Measurements from ENCODE around the gene CFAP251.

CFAP251 gene

GRCh38 chr12:121949648-121950397 lies 31.4 kb downstream of the CFAP251 start:
- DNase-seq = no peak

- no peak for DNase-seq
Observed at GRCh38 chr12:121953117-121953692, 34.8 kb downstream of the CFAP251 start.

DNA sequence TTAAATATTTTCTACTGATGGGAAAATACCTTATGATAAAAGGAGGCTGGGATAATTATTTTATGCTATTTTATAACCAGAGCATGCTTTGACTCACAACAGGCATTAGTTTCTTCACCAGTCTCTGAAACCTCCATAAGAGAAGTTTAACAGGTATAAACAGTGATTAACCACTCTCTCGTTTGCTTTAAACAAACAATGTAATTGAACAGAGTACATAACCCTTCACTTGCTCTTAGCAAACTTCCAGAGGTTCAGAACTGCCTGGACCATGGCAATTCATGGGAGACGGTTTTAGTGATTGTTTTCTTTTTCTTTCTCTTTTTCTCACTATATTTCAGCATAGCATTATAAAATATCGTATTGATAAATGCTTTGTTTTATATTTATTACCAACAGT lies 35.3 kb downstream of the CFAP251 start:
- DNase-seq = no peak

- no peak for DNase-seq
Observed at GRCh38 chr12:121955258-121956237, 37.2 kb downstream of the CFAP251 start.

- DNase-seq = no peak
Observed at GRCh38 chr12:121957861-121958515, 39.6 kb downstream of the CFAP251 start.

DNA sequence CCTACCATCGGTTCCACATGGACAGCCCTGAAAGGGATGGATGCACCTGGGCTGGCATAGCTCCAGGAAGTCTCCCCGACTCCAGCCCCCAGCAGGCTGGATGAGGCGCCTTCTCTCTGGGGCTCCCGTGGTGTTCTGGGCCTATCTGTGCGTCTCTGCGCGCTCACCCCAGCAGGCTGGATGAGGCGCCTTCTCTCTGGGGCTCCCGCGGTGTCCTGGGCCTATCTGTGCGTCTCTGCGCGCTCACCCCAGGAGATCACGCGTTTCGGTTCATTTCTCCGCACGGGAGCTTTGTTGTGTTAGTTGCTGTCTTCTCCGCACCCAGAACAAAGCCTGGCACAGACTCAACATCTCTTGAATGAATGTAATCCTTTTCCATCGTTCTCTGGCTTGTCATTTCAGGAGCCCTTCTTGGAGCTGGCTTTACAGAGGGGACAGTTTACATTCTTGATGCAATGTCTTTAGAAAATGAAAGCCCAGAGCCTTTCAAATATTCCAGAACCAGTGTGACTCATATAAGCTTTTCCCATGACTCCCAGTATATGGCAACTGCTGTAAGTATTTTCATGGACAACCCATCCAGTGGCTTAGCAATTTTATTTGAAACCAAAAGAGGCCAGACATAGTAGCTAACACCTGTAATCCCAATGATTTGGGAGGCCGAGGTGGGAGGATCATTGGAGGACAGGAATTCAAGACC lies 40.3 kb downstream of the CFAP251 start:
- no peak for DNase-seq

DNA sequence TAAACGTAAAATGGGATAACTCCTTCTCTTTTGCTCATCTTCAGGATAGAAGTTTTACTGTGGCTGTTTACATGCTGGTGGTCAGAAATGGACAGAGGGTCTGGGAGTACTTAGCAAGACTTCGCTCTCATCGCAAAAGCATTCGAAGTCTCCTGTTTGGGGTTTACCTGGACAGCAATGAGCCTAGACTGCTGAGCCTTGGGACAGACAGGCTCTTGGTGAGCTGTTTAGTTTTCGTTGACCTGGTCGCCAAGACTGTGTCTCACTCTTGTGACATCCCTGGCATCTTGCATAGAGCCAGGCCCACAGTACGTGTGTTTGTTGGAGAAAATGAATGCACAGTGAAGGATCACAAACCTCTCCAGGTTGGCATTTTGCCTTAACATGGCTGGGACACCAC lies 42.1 kb downstream of the CFAP251 start:
- no peak for DNase-seq

DNA sequence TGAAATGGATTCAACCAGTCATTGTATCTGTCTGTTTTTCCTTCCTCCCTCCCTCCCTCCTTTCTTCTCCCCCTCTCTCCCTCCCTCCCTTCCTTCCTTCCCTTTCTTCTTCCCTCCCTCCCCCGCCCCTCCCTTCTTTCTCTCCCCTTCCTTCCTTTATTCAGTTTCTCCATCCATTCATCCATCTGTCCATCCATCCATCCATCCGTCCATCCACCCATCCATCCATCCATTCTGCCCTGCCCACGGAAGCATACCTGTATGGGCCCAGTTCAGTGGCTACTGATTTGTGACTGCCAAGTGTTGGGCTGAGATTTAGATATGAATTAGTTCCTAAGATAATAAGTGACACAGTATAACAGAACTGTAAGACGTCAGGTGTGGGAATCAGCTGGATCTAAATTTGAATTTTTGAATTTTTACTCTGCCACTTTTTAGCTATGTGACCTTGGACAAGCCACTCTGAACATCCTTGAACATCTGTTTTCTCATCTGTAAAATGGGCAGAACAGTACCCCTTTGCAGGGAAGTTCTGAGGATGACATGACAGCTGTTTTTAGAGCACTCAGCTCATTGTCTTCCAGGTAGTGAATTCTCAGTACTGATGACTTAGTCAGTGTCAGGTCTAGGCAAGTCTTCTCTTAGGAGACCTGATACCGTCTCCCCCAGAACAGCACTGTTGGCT lies 42.9 kb downstream of the CFAP251 start:
- no peak for DNase-seq

GRCh38 chr12:121963341-121964018 lies 45.1 kb downstream of the CFAP251 start:
- no peak for DNase-seq

DNA sequence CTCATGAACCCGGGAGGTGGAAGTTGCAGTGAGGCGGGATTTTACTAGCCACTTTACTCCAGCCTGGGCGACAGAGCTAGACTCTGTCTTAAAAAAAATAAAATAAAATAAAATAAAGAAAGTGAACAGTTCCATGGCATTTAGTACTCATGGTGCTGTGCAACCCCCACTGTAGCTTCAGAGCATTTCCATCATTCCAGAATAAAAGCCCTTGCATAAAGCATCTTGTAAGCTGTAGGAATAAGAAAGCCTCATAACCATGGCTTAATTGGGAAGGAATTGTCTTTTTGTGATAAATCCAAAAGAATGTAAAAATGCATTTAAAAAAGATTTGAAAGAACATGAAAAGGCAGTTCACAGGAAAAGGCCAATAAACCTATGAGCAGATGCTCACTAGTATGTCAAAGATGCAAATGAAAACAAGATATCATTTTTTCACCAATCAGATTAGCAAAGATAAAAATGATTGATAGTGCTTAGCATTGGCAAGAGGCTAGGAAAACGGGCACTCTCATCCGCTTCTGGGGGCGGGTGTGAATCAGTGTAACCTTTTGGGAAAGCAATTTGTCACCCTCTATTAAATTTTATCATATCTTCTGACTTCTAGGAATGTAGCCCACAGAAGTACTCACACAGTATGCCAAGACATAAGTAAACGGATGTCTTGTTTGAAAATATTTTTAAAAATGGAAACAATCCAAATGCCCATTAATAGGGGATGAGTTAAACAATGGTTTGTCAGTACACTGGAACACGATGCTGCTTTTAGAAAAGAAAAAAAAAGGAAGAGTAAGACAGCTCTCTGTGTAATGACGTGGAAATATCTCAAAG lies 46.6 kb downstream of the CFAP251 start:
- no peak for DNase-seq

DNA sequence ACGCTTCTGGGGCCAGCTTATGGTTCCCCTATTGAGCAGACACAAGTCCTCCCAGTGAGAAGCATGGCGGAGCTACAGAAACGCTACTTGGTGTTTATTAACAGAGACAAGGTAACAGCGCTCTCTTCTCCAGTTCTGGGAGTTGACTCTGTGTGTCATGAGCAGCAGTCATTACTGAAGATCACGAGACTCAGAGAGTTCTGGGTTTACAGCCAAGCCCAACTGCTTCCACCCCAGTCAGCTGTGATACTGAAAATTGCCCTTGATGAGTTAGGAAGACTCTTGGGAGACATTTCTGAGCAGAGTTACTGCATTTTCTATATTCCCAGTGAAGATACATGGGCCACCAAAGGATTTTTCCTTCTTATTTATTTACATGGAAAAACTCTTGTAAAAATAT lies 48.6 kb downstream of the CFAP251 start:
- no peak for DNase-seq

DNA sequence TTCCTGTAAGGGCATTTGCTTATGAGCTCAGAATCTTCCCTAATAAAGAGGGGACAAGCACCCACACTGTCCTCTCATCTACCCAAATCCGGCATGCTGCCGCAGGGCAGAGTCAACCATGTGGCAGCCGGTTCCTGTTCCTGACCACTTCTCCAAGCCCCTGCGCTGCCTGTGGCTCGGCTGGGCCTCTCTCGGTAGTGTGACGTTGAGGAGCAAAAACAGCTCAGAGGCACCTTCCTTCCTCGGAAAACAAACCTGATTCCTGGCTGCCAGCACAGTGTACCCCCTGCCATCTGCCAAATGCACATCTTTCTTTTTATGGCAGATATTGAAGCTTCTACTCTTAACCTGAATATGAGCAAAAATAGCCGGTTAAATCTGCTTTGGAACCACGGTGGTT lies 50.5 kb downstream of the CFAP251 start:
- DNase-seq = no peak

DNA sequence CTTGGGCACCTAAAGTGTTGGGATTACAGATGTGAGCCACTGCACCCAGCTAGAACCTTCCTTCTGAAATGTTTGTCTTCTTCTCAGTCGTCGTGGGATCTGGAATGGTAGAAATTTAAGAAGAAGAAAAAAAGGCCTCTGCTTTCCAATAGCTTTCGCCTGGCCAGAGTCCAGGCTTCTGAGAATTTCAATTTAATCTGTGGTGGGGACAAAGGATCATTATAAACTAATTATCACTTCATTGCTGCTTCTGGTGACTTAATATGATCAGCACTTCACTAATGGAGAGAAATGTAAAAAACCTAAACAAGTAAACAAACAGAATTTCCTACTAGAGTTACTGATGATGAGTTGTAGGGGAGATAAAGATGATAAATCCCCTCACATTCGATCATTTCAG lies 51.3 kb downstream of the CFAP251 start:
- no peak for DNase-seq

DNA sequence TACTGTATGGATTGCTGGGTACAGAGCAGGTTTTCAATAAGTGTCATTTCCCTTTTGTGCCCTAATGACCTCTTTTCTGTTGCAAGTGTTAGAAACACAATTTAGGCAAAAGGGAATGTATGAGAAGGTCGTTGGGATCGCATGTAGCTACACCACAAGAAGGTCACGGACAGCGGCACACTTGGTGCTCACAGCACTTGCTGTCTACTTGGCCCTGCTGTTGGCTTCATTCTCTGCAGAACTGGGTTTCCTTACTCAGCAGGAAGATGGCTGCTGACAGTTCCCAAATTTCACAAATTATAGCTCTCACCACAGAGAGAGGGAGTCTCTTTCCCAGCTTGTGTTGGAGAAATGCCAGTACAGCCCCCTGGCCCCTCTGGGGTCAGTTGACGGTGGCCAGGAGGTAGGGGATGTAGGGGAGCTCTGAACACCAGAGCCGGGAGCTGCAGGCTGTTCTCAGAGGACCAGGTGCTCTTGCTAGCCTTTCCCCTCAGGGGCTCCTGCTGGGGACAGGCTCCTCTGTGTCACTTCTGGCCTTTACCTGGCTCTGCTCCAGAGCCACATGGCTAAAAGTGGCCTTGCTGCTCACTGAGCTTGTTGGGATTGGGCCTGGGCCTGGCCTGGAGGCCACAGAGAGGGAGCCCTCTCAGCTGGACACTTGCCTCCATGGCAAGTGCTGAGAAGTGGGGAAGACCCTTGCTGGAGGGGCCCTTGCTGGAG lies 52.3 kb downstream of the CFAP251 start:
- DNase-seq = no peak

- DNase-seq = no peak
Observed at GRCh38 chr12:121974026-121974985, 55.9 kb downstream of the CFAP251 start.

GRCh38 chr12:121975021-121975420 lies 56.6 kb downstream of the CFAP251 start:
- no peak for DNase-seq

DNA sequence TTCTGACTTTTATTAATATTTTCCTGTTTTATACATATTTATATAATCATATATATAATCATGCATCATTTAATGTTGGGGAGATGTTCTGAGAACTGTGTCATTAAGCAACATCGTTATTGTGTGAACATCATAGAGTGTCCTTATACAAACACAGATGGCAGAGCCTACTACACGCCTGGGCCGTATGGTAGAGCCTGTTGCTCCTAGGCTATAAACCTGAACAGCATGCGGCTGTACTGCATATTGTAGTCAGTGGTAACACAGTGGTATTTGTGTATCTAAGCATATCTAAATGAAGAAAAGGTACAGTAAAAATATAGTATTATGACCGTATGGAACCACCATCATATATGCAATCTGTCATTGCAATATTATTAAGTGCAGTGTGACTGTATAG lies 58.6 kb downstream of the CFAP251 start:
- no peak for DNase-seq

DNA sequence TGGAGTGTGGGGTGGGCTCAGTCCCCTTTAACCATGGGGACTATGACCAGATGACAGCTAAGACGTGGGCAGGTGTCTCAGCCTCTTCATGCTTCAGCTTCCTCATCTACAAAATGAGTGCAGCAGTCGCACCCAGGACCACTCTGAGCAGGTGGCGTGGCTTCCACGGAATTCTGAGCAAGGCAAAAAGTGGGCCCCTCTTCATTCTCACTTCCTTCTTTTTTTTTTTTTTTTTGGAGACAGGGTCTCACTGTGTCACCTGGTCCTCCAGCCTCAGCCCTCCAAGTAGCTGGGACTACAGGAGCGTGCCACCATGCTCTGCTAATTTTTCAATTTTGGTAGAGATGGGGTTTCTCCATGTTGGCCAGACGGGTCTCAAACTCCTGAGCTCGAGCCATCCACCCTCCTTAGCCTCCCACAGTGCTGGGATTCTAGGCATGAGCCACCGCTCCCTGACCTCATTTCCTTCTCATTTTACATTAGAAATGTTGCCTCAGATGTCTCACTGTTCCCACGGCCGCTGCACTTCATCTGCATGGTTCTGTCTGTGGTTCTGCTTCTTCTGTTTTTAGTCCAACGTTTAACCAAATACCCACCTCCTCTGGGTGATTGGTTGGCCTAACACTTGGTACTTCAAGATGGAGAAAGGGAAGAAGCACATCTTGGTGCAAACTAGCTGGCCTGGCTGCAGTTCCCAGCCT lies 61.9 kb downstream of the CFAP251 start:
- DNase-seq = no peak
